ENCODE data around the gene CUEDC2.

The CUEDC2 gene

GRCh38 chr10:102479651-102480050, 47.3 kb upstream of the CUEDC2 start:
- CTCF ChIA-PET = interaction anchor here (0.6 to 3.0 kb wide), 14 partner anchors 19 to 311 kb away, joined by 3 to 26 read pairs (median 6); partner anchors contain the start of gene C10orf95
- Histone ChIP-seq H3K36me3 (ENCODE audit: control insufficient read depth in 2 of 2, insufficient read depth in 1 of 2, low read length in 2 of 2) (peaks cover 17 to 65% of the 10 kb centered on the region in 2 experiments), H3K27ac (ENCODE audit: extremely low read depth, low read depth, low read length) (no peak overlapping the region), H3K9me3 (ENCODE audit: control insufficient read depth, insufficient read depth, low read depth, low read length) (no peaks in the 10 kb centered on the region), H3K4me1 (ENCODE audit: control insufficient read depth, insufficient read depth, low read length) (no peaks in the 10 kb centered on the region), H3K4me3 (ENCODE audit: low read depth, low read length) (no peak overlapping the region)
- POLR2A ChIA-PET = interaction anchor here (0.6 to 1.9 kb wide), 6 partner anchors 11 to 93 kb away, joined by 3 to 5 read pairs (median 4); partner anchors contain the start of gene SUFU
- peak; percentile 65 for TF ChIP-seq SCRT2 (tag by site-specific recombination; IDR thresholded peaks at IDR 0.05)
- no peak for TF ChIP-seq ZNF24 (tag by site-specific recombination; IDR thresholded peaks at IDR 0.05)
- peak; percentile 53; the same call in 1 of the 2 replicates for TF ChIP-seq SCRT1 (tag by site-specific recombination; IDR thresholded peaks at IDR 0.05; ENCODE audit: borderline replicate concordance)
- no peak for TF ChIP-seq ZNF707 (tag by site-specific recombination; IDR thresholded peaks at IDR 0.05)

GRCh38 chr10:102476466-102477141, 44.2 kb upstream of the CUEDC2 start:
- Histone ChIP-seq H3K4me1 (ENCODE audit: control insufficient read depth, insufficient read depth, low read length) (no peaks in the 10 kb centered on the region), H3K27ac (ENCODE audit: extremely low read depth, low read depth, low read length) (no peak overlapping the region), H3K9me3 (ENCODE audit: control insufficient read depth, insufficient read depth, low read depth, low read length) (no peaks in the 10 kb centered on the region), H3K36me3 (ENCODE audit: control insufficient read depth in 2 of 2, insufficient read depth in 1 of 2, low read length in 2 of 2) (peaks cover 6 to 42% of the 10 kb centered on the region in 2 experiments), H3K4me3 (ENCODE audit: low read depth, low read length) (no peak overlapping the region)
- CTCF ChIA-PET = no interaction called here
- POLR2A ChIA-PET = interaction anchor here (0.8 kb wide), 1 partner anchor 53 kb away, joined by 3 read pairs; no protein-coding TSS in a partner anchor
- TF ChIP-seq ZNF555 (tag by site-specific recombination; conservative IDR thresholded peaks at IDR 0.05) = no peak
- TF ChIP-seq ZSCAN23 (tag by site-specific recombination; IDR thresholded peaks at IDR 0.05) = no peak
- TF ChIP-seq ZNF138 (tag by site-specific recombination; IDR thresholded peaks at IDR 0.05; ENCODE audit: borderline replicate concordance) = no peak
- TF ChIP-seq, protein P1, sequence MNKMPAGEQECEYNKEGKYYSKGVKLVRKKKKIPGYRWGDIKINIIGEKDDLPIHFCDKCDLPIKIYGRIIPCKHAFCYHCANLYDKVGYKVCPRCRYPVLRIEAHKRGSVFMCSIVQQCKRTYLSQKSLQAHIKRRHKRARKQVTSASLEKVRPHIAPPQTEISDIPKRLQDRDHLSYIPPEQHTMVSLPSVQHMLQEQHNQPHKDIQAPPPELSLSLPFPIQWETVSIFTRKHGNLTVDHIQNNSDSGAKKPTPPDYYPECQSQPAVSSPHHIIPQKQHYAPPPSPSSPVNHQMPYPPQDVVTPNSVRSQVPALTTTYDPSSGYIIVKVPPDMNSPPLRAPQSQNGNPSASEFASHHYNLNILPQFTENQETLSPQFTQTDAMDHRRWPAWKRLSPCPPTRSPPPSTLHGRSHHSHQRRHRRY (tag by site-specific recombination; IDR thresholded peaks at IDR 0.05) = no peak
- no peak for TF ChIP-seq SP7 (tag by site-specific recombination; IDR thresholded peaks at IDR 0.05)

GRCh38 chr10:102475451-102476040, 43.2 kb upstream of the CUEDC2 start:
- H3K9me3 ChIP-seq (ENCODE audit: control insufficient read depth, insufficient read depth, low read depth, low read length) = no peaks in the 10 kb centered on the region
- TF ChIP-seq ZNF791 (tag by site-specific recombination; IDR thresholded peaks at IDR 0.05) (no peak), ZNF266 (tag by site-specific recombination; IDR thresholded peaks at IDR 0.05; ENCODE audit: low read depth) (no peak), RBAK (tag by site-specific recombination; IDR thresholded peaks at IDR 0.05) (no peak), ZNF248 (tag by site-specific recombination; IDR thresholded peaks at IDR 0.05) (no peak), ZNF600 (tag by site-specific recombination; IDR thresholded peaks at IDR 0.05) (0 out of 2 replicates have a peak, but pooled peaks have one; percentile 22), ZSCAN23 (tag by site-specific recombination; IDR thresholded peaks at IDR 0.05) (no peak), ZNF362 (tag by site-specific recombination; IDR thresholded peaks at IDR 0.05) (peak; percentile 74; the same call in 1 of the 2 replicates), KLF8 (tag by site-specific recombination; IDR thresholded peaks at IDR 0.05) (no peak)
- H3K4me3 ChIP-seq (ENCODE audit: low read depth, low read length) = no peak overlapping the region
- H3K4me1 ChIP-seq (ENCODE audit: control insufficient read depth, insufficient read depth, low read length) = no peaks in the 10 kb centered on the region
- peaks cover 6 to 32% of the 10 kb centered on the region in 2 experiments for H3K36me3 ChIP-seq (ENCODE audit: control insufficient read depth in 2 of 2, insufficient read depth in 1 of 2, low read length in 2 of 2)
- POLR2A ChIA-PET = no interaction called here
- CTCF ChIA-PET = interaction anchor here (0.6 kb wide), 2 partner anchors 53 to 635 kb away, joined by 3 read pairs; no protein-coding TSS in a partner anchor
- H3K27ac ChIP-seq (ENCODE audit: extremely low read depth, low read depth, low read length) = no peak overlapping the region
